Fibroblast of lung (primary cell): ENCODE measurements around the gene RET. TPM values are rescaled to one million over a fixed set of nuclear protein-coding genes. Genes with fewer than 3 reads are reported as not detected.

Experiments used
- DNase-seq, 2 donors: peaks; one replicate each; pipeline versions ENCODE4 v3.0.0 to v3.0.0-alpha.2; 2010; ENCODE audit warnings: low read depth in 2 of 2
- H2AFZ ChIP-seq: 2 replicates; pipeline ENCODE4 v1.5.1; 2012; ENCODE audit warnings: low read length, control low read depth, inconsistent platforms
- H3K27ac ChIP-seq: 2 replicates; pipeline ENCODE4 v1.5.1; 2011; ENCODE audit warnings: low read length, control low read depth; ENCODE audit not compliant: insufficient read depth
- H3K27me3 ChIP-seq: 2 replicates; pipeline ENCODE4 v1.5.1; 2011; ENCODE audit warnings: mild to moderate bottlenecking, low read length; ENCODE audit not compliant: control insufficient read depth, insufficient read depth
- H3K36me3 ChIP-seq: 2 replicates; pipeline ENCODE4 v1.5.1; 2011; ENCODE audit warnings: low read length; ENCODE audit not compliant: control insufficient read depth, insufficient read depth
- H3K4me1 ChIP-seq: 2 replicates; pipeline ENCODE4 v1.5.1; 2011; ENCODE audit warnings: low read length; ENCODE audit not compliant: control insufficient read depth, insufficient read depth; ENCODE audit errors: extremely low read depth
- H3K4me2 ChIP-seq: 2 replicates; pipeline ENCODE4 v1.5.1; 2011; ENCODE audit warnings: low read length, control low read depth; ENCODE audit not compliant: insufficient read depth; ENCODE audit errors: extremely low read depth
- H3K4me3 ChIP-seq, 4 experiments: fragments of 200-600 bp in 1 of 4; sonication (generic) in 1 of 4; replicated peaks in 1 of 4; 2 replicates each; pipeline ENCODE4 v1.5.1; 2011 to 2016; ENCODE audit warnings: low read length in 4 of 4, low read depth in 3 of 4, mild to moderate bottlenecking in 3 of 4, control low read depth in 2 of 4, inconsistent platforms in 1 of 4, mixed read lengths in 1 of 4; ENCODE audit not compliant: insufficient read depth in 1 of 4; ENCODE audit errors: control extremely low read depth in 1 of 4
- H3K79me2 ChIP-seq: 2 replicates; pipeline ENCODE4 v1.5.1; 2012; ENCODE audit warnings: mild to moderate bottlenecking, low read length, inconsistent platforms; ENCODE audit not compliant: control insufficient read depth, insufficient read depth
- H3K9ac ChIP-seq: 2 replicates; pipeline ENCODE4 v1.5.1; 2011; ENCODE audit warnings: mild to moderate bottlenecking, low read length, control low read depth; ENCODE audit not compliant: insufficient read depth
- H3K9me3 ChIP-seq: 2 replicates; pipeline ENCODE4 v1.5.1; 2012; ENCODE audit warnings: low read depth, low read length; ENCODE audit not compliant: control insufficient read depth, insufficient read depth
- H4K20me1 ChIP-seq: 2 replicates; pipeline ENCODE4 v1.5.1; 2011; ENCODE audit warnings: low read length; ENCODE audit not compliant: control insufficient read depth, insufficient read depth; ENCODE audit errors: extremely low read depth
- CTCF ChIP-seq, 2 donors: IDR thresholded peaks in 1 of 2; conservative IDR thresholded peaks in 1 of 2; 1 replicate in 1 of 2; 2 replicates in 1 of 2; pipeline ENCODE4 v1.5.1; 2011 to 2012; ENCODE audit warnings: low read length in 2 of 2, control low read depth in 1 of 2, inconsistent platforms in 1 of 2, low read depth in 1 of 2, mild to moderate bottlenecking in 1 of 2
- EZH2 ChIP-seq: IDR thresholded peaks from 2 replicates; pipeline ENCODE4 v1.5.1; 2012; ENCODE audit warnings: low read length, control low read depth, mild to moderate bottlenecking; ENCODE audit errors: missing control alignments
- polyA plus RNA-seq, 2 donors: library from polyadenylated mRNA; depleted of rRNA in 1 of 2; stranded (reverse) in 1 of 2; unstranded in 1 of 2; fragments of >200 nt; gene quantifications; 2 replicates each; pipeline ENCODE4 v1.2.1, GENCODE V29; 2011 to 2012; ENCODE audit warnings: missing spikeins in 1 of 2
- total RNA-seq: library from RNA; depleted of rRNA; stranded (reverse); fragments of >200 nt; gene quantifications from 2 replicates; pipeline ENCODE4 v1.2.1, GENCODE V29; 2014

Gene RET
- total and polyA plus RNA-seq, 2 donors (not counting 1 experiment from before 2014, with no cell fraction given): 0.08 to 0.83 TPM

GRCh38 chr10:43077421-43078171, 727 bp downstream of the RET start:
- Histone ChIP-seq H3K27me3 (peaks cover 6% of the 10 kb centered on the region), H4K20me1 (no peaks in the 10 kb centered on the region), H3K27ac (no peak overlapping the region), H3K9ac (no peak overlapping the region), H3K36me3 (no peaks in the 10 kb centered on the region), H3K9me3 (no peaks in the 10 kb centered on the region), H3K4me2 (peak overlapping the region; percentile 23), H3K79me2 (no peaks in the 10 kb centered on the region), H3K4me1 (no peaks in the 10 kb centered on the region), H2AFZ (no peak overlapping the region), H3K4me3 (peak overlapping the region in 2 of 4 experiments; percentile 2 to 35)
- DNase-seq: no peak
- TF ChIP-seq EZH2: peak; percentile 41
- no peak for TF ChIP-seq CTCF (conservative IDR thresholded peaks at IDR 0.05 in 1 of 2, IDR thresholded peaks at IDR 0.05 in 1 of 2; ENCODE audit: low read depth in 1 of 2, low read length in 2 of 2)

- no peak overlapping the region for H3K27ac ChIP-seq
- H3K4me1 ChIP-seq: no peaks in the 10 kb centered on the region
- no peak overlapping the region for H2AFZ ChIP-seq
- no peaks in the 10 kb centered on the region for H3K36me3 ChIP-seq
- TF ChIP-seq EZH2: no peak
- TF ChIP-seq CTCF (conservative IDR thresholded peaks at IDR 0.05 in 1 of 2, IDR thresholded peaks at IDR 0.05 in 1 of 2; ENCODE audit: low read depth in 1 of 2, low read length in 2 of 2): no peak
- H3K9ac ChIP-seq: no peak overlapping the region
- no peak overlapping the region for H3K4me3 ChIP-seq
- no peak overlapping the region for H3K4me2 ChIP-seq
- DNase-seq: no peak
- no peaks in the 10 kb centered on the region for H3K9me3 ChIP-seq
- H3K27me3 ChIP-seq: peaks cover 6% of the 10 kb centered on the region
- no peaks in the 10 kb centered on the region for H4K20me1 ChIP-seq
- H3K79me2 ChIP-seq: no peaks in the 10 kb centered on the region
These were observed 1.5 kb downstream of the RET start for GRCh38 chr10:43078175-43078985.

GRCh38 chr10:43078986-43079273, 2.1 kb downstream of the RET start:
- DNase-seq: no peak
- Histone ChIP-seq H3K9ac (no peak overlapping the region), H2AFZ (no peak overlapping the region), H3K27ac (no peak overlapping the region), H4K20me1 (no peaks in the 10 kb centered on the region), H3K79me2 (no peaks in the 10 kb centered on the region), H3K9me3 (no peaks in the 10 kb centered on the region), H3K36me3 (no peaks in the 10 kb centered on the region), H3K4me3 (no peak overlapping the region), H3K4me1 (no peaks in the 10 kb centered on the region), H3K27me3 (peaks cover 6% of the 10 kb centered on the region), H3K4me2 (no peak overlapping the region)
- TF ChIP-seq CTCF (conservative IDR thresholded peaks at IDR 0.05 in 1 of 2, IDR thresholded peaks at IDR 0.05 in 1 of 2; ENCODE audit: low read depth in 1 of 2, low read length in 2 of 2) (peak in 1 of 2 donors; percentile 50), EZH2 (no peak)
